GM12874 (cell line): Measurements from ENCODE around the gene SLC2A4RG.

Experiments used
- CTCF ChIP-seq: IDR thresholded peaks from 2 replicates; pipeline ENCODE4 v1.5.1; 2011; ENCODE audit warnings: low read depth, mild to moderate bottlenecking, control low read depth, low read length, moderate library complexity; ENCODE audit not compliant: insufficient read depth

Gene SLC2A4RG

GRCh38 chr20:63701329-63702035 lies 38.1 kb upstream of the SLC2A4RG start:
- TF ChIP-seq CTCF = no peak

GRCh38 chr20:63702036-63702665 lies 37.4 kb upstream of the SLC2A4RG start:
- no peak for TF ChIP-seq CTCF

DNA sequence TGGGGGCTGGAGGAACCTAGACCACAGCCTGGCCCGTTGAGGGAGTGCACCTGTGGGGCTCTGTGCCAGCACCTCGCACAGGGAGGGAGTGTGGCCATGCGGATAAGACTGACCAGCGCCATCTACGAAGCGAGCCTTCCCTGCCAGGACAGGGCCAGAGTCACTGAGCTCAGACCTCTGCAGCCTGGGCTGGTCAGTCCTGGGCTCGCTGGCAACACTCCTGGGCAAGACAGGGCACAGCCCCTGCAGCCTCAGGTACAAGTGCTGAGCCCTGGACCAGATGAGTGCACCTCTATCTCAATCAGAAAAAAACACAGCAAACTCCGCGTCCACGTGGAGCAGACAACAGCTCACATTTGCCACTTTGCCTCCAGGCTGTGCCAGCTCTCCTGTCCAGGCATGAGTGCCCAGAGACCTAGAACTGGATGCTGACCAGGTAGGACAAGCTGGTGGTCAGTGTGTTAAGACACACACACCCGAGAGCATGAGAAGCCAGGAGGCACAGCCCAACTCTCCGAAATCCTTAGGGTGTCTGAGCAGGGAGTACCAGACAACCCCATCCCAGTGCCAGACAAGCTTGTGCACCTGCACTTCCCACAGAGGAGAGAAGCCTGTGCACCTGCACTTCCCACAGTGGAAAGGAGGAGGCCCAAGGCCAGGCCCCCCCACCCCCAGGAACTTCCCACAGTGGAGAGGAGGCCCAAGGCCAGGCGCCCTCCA lies 36.7 kb upstream of the SLC2A4RG start:
- no peak for TF ChIP-seq CTCF

GRCh38 chr20:63703471-63703975 lies 36.1 kb upstream of the SLC2A4RG start:
- TF ChIP-seq CTCF = no peak

GRCh38 chr20:63703976-63704748 lies 35.4 kb upstream of the SLC2A4RG start:
- no peak for TF ChIP-seq CTCF

GRCh38 chr20:63704749-63705117 lies 34.8 kb upstream of the SLC2A4RG start:
- TF ChIP-seq CTCF = no peak
